ENCODE measurements around the gene CERCAM.
"Not testable (repeated sequence)": the region's sequence is repeated elsewhere in the genome, so short reads cannot be mapped to it uniquely, and the experiment has no call there.

The CERCAM gene

GRCh38 chr9:128416014-128416413 lies 4.6 kb upstream of the CERCAM start:
- FAIRE-seq, result no peak
- no peak for DNase-seq (ENCODE audit: low spot score)

GRCh38 chr9:128416432-128417019 lies 4.1 kb upstream of the CERCAM start:
- no peak for DNase-seq (ENCODE audit: low spot score)
- no peak for FAIRE-seq

DNA sequence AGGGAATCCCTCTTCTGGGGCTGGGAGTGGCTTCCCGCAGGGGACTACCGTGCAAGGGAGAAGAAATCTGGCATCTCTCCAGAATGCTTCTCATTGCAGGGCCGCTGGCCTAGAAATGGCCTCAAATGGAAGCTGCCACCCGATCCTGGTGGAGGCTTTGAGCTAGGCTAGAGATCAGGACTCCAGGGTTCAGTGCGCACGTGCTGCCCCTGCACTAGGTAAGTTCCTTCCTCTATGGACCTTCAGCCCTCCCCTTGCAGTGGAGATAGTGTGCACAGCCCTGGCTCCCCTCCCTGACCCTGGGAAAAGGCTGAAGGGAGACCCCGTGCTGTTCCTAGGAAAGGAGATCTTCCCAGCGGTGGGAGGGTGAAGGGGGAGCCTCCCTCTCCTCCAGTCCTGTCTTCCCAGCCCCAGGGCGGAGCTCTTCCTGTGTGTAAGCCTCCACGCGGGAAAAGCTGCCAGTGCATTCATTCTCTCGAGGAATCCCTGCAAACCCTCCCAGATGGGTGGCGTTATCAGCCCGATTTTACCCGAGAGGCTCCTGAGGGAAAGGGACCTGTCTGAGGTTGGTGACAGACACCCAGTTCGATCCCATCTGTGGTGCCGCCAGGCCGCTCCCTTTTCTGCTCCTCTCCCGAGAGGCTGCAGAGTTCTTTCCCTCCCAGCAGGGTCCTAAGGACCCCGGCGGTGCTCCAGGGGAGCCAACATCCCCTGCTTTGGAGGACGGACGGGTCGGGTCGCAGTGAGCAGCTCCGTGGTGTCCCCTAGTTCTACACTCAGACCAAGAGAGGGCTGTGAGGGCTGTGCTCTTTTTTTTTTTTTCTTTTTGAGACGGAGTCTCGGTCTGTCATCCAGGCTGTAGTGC lies 1.4 kb upstream of the CERCAM start:
- FAIRE-seq (no peak), DNase-seq (ENCODE audit: low spot score) (no peak)

DNA sequence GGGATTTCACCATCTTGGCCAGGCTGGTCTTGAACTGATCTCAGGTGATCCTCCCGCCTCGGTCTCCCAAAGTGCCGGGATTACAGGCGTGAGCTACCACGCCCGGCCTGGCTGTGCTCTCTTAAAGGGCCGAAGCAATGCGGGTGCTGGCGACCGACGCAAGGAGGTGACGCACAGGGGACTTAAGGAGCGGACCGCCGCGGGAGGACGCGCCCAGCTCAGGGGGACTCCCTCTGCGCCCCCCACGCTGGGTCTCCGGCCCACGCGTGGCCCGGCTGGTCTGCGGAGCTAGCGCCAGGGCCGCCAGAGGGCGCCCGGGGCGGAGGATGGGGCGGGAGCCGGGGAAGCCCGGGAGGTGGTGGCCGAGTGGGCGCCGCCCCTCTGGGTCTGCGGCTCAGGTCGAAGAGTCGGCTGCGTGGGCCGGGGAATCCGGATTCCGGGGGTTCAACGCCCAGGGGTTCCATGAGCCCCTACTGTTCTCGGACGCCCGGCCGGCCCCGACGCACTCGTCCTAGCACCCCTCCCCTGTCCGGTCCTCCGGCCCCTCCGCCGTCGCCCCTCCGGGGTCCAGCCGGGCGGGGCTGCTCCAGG lies 502 bp upstream of the CERCAM start:
- FAIRE-seq (no peak), DNase-seq (ENCODE audit: low spot score) (peak; percentile 44)

GRCh38 chr9:128421482-128421996 lies 882 bp downstream of the CERCAM start:
- no peak for FAIRE-seq
- DNase-seq (ENCODE audit: low spot score), result no peak

GRCh38 chr9:128422022-128422782 lies 1.5 kb downstream of the CERCAM start:
- FAIRE-seq; DNase-seq (ENCODE audit: low spot score): not testable (repeated sequence)

- FAIRE-seq, result no peak
- no peak for DNase-seq (ENCODE audit: low spot score)
Measured at GRCh38 chr9:128422783-128423150, 2.1 kb downstream of the CERCAM start.

DNA sequence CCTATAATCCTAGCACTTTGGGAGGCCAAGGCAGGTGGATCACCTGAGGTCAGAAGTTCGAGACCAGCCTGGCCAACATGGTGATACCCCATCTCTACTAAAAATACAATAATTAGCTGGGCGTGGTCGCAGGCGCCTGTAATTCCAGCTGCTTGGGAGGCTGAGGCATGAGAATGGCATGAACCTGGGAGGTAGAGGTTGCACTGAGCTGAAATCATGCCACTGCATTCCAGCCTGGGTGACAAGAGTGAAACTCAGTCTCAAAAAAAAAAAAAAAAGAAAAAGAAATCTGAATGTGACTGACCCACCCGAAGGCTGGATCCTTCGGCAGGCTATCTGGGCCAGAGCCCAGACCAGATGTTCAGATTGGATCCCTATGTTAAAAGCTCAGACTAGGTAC lies 2.7 kb downstream of the CERCAM start:
- FAIRE-seq; DNase-seq (ENCODE audit: low spot score): not testable (repeated sequence)

DNA sequence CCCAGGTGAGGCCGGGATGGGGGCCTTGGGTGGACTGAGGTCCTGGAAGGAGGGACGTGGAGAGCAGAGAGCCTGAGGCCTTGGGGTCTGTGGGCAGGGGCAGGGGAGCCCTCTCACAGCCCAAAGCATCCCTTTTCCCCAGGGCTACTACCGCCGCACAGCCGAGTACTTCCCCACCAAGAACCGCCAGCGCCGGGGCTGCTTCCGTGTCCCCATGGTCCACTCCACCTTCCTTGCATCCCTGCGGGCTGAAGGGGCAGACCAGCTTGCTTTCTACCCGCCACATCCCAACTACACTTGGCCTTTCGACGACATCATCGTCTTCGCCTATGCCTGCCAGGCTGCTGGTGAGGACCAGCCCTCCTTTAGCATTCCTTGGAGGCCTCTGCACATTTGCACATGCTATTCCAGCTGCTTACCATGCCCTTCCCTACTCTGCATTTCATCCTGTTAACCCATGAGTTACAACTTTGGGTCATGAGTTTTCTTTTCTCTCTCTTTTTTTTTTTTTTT lies 3.7 kb downstream of the CERCAM start:
- FAIRE-seq, result no peak
- no peak for DNase-seq (ENCODE audit: low spot score)

DNA sequence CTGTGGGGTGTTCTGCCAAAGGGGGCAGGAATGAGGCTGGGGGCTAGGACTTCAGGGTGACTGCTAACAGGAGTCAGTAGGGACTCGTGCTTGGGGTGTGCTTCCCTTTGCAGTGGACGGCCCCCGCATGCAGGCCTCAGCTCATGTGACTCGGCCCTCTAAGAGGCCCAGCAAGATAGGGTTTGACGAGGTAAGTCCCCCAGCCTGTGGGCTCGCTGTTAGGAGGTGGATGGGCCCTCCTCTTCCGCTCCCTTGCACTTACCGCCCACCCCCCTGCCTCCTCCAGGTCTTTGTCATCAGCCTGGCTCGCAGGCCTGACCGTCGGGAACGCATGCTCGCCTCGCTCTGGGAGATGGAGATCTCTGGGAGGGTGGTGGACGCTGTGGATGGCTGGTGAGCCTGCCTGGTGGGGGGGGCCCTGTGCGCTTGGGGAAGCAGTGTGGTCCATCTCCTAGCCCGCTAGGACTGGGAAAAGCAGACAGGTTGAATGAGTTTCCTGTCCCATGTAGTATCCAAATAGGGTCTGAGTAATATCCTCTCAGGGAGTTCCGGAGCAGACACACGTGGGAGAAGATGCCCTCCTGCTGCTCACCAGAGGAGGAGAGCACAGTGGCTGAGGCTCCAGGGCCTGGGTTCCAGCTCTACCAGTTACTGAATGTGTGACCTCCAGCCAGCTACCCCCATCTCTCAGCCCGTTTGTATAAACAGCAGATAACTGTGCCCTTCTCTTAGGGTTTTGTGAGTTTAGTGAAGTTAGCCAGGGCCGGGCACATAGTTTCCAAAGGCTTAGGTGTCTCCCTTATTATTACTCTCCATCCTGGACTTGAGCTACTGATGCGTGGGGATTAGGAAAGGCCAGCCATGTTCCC lies 8.2 kb downstream of the CERCAM start:
- DNase-seq (ENCODE audit: low spot score), result no peak
- no peak for FAIRE-seq

DNA sequence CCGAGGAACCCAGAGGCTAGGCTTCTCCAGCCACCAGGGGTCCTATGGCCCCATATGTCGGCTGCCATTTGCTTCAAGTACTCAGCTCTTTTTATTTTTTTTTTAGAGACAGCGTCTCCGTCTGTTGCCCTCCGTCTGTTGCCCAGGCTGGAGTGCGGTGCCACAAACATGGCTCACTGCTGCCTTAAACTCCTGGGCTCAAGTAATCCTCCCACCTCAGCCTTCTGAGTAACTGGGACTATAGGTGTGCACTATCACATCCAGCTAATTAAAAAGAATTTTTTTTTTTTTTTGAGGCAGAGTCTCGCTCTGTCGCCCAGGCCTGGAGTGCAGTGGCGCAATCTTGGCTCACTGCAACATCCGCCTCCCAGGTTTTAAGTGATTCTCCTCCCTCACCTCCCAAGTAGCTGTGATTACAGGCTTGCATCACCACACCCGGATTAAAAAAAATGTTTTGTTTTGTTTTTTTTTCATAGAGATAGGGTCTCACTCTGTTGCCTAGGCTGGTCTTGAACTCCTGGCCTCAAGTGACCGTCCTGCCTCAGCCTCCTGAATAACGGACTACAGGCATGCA lies 8.9 kb downstream of the CERCAM start:
- FAIRE-seq (no peak), DNase-seq (ENCODE audit: low spot score) (no peak)

GRCh38 chr9:128431207-128431606 lies 10.6 kb downstream of the CERCAM start:
- DNase-seq (ENCODE audit: low spot score), result no peak
- FAIRE-seq, result no peak

GRCh38 chr9:128434340-128434739 lies 13.7 kb downstream of the CERCAM start:
- no peak for DNase-seq (ENCODE audit: low spot score)
- FAIRE-seq, result no peak

GRCh38 chr9:128435611-128436010 lies 15.0 kb downstream of the CERCAM start:
- FAIRE-seq (no peak), DNase-seq (ENCODE audit: low spot score) (no peak)

- FAIRE-seq, result no peak
- DNase-seq (ENCODE audit: low spot score), result peak; percentile 57
Measured at GRCh38 chr9:128438343-128439109, 17.9 kb downstream of the CERCAM start.

- DNase-seq (ENCODE audit: low spot score) (no peak), FAIRE-seq (no peak)
Measured at GRCh38 chr9:128439273-128439672, 18.6 kb downstream of the CERCAM start.

GRCh38 chr9:128442150-128442549 lies 21.5 kb downstream of the CERCAM start:
- no peak for DNase-seq (ENCODE audit: low spot score)
- no peak for FAIRE-seq

DNA sequence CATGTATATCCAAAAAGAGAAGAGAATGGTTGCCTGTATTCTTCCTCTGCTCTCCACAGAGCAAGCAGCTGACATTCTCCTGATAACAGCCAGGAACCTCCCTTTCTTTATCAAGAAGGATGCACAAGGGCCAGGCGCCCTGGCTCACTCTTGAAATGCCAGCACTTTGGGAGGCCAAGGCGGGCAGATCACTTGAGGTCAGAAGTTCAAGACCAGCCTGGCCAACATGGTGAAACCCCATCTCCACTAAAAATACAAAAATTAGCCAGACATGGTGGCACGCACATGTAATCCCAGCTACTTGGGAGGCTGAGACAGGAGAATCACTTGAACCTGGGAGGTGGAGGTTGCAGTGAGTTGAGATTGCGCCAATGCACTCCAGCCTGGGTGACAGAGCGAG lies 25.8 kb downstream of the CERCAM start:
- not testable (repeated sequence) for FAIRE-seq

GRCh38 chr9:128448746-128449145 lies 28.1 kb downstream of the CERCAM start:
- FAIRE-seq, result no peak
- no peak for DNase-seq (ENCODE audit: low spot score)

More for the DNA sequence above, 25.8 kb downstream of the CERCAM start:
- DNase-seq (ENCODE audit: low spot score), result not testable (repeated sequence)
